Measurements from ENCODE around the gene ARHGAP8. TPM values are rescaled to one million over a fixed set of nuclear protein-coding genes. Genes with fewer than 3 reads are reported as not detected.

Gene ARHGAP8
- total and polyA plus RNA-seq, 2 experiments from 2014 or later = 62.8 to 64.9 TPM

GRCh38 chr22:44891293-44891747 lies 138.9 kb downstream of the ARHGAP8 start:
- Mint-ChIP-seq H3K4me3 (no peak overlapping the region), H3K27ac (no peak overlapping the region), H3K36me3 (ENCODE audit: low read depth) (peaks cover 24% of the 10 kb centered on the region), H3K4me1 (peaks cover 15% of the 10 kb centered on the region), H3K9me3 (no peaks in the 10 kb centered on the region), H3K27me3 (ENCODE audit: insufficient read depth, low read depth, poor library complexity) (peaks cover 11% of the 10 kb centered on the region)
- no peaks in the 10 kb centered on the region; the same call in none of the 2 replicates for H4K20me1 ChIP-seq (replicated peaks; ENCODE audit: insufficient read depth)
- no peaks in the 10 kb centered on the region for H3K9me2 ChIP-seq (ENCODE audit: insufficient read depth)
- H3K27ac ChIP-seq (ENCODE audit: low read depth) = no peak overlapping the region
- no peaks in the 10 kb centered on the region for H3K27me3 ChIP-seq (ENCODE audit: insufficient read depth)
- H3K36me3 ChIP-seq (ENCODE audit: insufficient read depth) = no peaks in the 10 kb centered on the region
- H3K4me2 ChIP-seq = no peak overlapping the region
- H3K4me1 ChIP-seq (ENCODE audit: insufficient read depth) = peaks cover 6% of the 10 kb centered on the region
- peaks cover 6% of the 10 kb centered on the region; the same call in 1 of the 2 replicates for H3F3A ChIP-seq (replicated peaks; ENCODE audit: low read depth)
- H3K4me3 ChIP-seq = no peak overlapping the region
- no peak for TF ChIP-seq ZNF114 (CRISPR knock-in tag; IDR thresholded peaks at IDR 0.05)
- TF ChIP-seq, protein P1, sequence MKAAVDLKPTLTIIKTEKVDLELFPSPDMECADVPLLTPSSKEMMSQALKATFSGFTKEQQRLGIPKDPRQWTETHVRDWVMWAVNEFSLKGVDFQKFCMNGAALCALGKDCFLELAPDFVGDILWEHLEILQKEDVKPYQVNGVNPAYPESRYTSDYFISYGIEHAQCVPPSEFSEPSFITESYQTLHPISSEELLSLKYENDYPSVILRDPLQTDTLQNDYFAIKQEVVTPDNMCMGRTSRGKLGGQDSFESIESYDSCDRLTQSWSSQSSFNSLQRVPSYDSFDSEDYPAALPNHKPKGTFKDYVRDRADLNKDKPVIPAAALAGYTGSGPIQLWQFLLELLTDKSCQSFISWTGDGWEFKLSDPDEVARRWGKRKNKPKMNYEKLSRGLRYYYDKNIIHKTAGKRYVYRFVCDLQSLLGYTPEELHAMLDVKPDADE (IDR thresholded peaks at IDR 0.05) = no peak
- no peak for DNase-seq (ENCODE audit: low spot score)
- ATAC-seq = no peak
- no peak overlapping the region for H2AFZ ChIP-seq
- H3K79me2 ChIP-seq (replicated peaks; ENCODE audit: insufficient read depth) = no peaks in the 10 kb centered on the region

GRCh38 chr22:44891791-44892190 lies 139.4 kb downstream of the ARHGAP8 start:
- H3K4me3 Mint-ChIP-seq = no peak overlapping the region
- H3K9me3 Mint-ChIP-seq = no peaks in the 10 kb centered on the region
- no peak overlapping the region for H2AFZ ChIP-seq
- no peaks in the 10 kb centered on the region for H3K9me2 ChIP-seq (ENCODE audit: insufficient read depth)
- H3K79me2 ChIP-seq (replicated peaks; ENCODE audit: insufficient read depth) = no peaks in the 10 kb centered on the region
- no peaks in the 10 kb centered on the region; the same call in none of the 2 replicates for H4K20me1 ChIP-seq (replicated peaks; ENCODE audit: insufficient read depth)
- peaks cover 6% of the 10 kb centered on the region for H3K4me1 ChIP-seq (ENCODE audit: insufficient read depth)
- no peak overlapping the region for H3K4me3 ChIP-seq
- no peaks in the 10 kb centered on the region for H3K27me3 ChIP-seq (ENCODE audit: insufficient read depth)
- H3K27ac ChIP-seq (ENCODE audit: low read depth) = no peak overlapping the region
- H3K27me3 Mint-ChIP-seq (ENCODE audit: insufficient read depth, low read depth, poor library complexity) = peaks cover 14% of the 10 kb centered on the region
- H3K36me3 Mint-ChIP-seq (ENCODE audit: low read depth) = peaks cover 23% of the 10 kb centered on the region
- TF ChIP-seq POLR2AphosphoS5 (IDR thresholded peaks at IDR 0.05; ENCODE audit: low read depth) (no peak), CREB1 (CRISPR knock-in tag; IDR thresholded peaks at IDR 0.05; ENCODE audit: low read depth) (no peak), ZNF114 (CRISPR knock-in tag; IDR thresholded peaks at IDR 0.05) (no peak), NANOG (IDR thresholded peaks at IDR 0.05; ENCODE audit: borderline replicate concordance) (no peak), EZH2 (IDR thresholded peaks at IDR 0.05; ENCODE audit: low read depth, unreplicated experiment) (no peak), STAT1 (IDR thresholded peaks at IDR 0.05; ENCODE audit: unreplicated experiment) (no peak), EZH2phosphoT487 (IDR thresholded peaks at IDR 0.05; ENCODE audit: unreplicated experiment) (no peak)
- TF ChIP-seq, protein P2, sequence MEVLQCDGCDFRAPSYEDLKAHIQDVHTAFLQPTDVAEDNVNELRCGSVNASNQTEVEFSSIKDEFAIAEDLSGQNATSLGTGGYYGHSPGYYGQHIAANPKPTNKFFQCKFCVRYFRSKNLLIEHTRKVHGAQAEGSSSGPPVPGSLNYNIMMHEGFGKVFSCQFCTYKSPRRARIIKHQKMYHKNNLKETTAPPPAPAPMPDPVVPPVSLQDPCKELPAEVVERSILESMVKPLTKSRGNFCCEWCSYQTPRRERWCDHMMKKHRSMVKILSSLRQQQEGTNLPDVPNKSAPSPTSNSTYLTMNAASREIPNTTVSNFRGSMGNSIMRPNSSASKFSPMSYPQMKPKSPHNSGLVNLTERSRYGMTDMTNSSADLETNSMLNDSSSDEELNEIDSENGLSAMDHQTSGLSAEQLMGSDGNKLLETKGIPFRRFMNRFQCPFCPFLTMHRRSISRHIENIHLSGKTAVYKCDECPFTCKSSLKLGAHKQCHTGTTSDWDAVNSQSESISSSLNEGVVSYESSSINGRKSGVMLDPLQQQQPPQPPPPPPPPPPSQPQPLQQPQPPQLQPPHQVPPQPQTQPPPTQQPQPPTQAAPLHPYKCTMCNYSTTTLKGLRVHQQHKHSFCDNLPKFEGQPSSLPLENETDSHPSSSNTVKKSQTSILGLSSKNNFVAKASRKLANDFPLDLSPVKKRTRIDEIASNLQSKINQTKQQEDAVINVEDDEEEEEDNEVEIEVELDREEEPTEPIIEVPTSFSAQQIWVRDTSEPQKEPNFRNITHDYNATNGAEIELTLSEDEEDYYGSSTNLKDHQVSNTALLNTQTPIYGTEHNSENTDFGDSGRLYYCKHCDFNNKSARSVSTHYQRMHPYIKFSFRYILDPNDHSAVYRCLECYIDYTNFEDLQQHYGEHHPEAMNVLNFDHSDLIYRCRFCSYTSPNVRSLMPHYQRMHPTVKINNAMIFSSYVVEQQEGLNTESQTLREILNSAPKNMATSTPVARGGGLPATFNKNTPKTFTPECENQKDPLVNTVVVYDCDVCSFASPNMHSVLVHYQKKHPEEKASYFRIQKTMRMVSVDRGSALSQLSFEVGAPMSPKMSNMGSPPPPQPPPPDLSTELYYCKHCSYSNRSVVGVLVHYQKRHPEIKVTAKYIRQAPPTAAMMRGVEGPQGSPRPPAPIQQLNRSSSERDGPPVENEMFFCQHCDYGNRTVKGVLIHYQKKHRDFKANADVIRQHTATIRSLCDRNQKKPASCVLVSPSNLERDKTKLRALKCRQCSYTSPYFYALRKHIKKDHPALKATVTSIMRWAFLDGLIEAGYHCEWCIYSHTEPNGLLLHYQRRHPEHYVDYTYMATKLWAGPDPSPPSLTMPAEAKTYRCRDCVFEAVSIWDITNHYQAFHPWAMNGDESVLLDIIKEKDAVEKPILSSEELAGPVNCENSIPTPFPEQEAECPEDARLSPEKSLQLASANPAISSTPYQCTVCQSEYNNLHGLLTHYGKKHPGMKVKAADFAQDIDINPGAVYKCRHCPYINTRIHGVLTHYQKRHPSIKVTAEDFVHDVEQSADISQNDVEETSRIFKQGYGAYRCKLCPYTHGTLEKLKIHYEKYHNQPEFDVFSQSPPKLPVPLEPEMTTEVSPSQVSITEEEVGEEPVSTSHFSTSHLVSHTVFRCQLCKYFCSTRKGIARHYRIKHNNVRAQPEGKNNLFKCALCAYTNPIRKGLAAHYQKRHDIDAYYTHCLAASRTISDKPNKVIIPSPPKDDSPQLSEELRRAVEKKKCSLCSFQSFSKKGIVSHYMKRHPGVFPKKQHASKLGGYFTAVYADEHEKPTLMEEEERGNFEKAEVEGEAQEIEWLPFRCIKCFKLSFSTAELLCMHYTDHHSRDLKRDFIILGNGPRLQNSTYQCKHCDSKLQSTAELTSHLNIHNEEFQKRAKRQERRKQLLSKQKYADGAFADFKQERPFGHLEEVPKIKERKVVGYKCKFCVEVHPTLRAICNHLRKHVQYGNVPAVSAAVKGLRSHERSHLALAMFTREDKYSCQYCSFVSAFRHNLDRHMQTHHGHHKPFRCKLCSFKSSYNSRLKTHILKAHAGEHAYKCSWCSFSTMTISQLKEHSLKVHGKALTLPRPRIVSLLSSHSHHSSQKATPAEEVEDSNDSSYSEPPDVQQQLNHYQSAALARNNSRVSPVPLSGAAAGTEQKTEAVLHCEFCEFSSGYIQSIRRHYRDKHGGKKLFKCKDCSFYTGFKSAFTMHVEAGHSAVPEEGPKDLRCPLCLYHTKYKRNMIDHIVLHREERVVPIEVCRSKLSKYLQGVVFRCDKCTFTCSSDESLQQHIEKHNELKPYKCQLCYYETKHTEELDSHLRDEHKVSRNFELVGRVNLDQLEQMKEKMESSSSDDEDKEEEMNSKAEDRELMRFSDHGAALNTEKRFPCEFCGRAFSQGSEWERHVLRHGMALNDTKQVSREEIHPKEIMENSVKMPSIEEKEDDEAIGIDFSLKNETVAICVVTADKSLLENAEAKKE (CRISPR knock-in tag; IDR thresholded peaks at IDR 0.05) = no peak
- TF ChIP-seq, protein P3, sequence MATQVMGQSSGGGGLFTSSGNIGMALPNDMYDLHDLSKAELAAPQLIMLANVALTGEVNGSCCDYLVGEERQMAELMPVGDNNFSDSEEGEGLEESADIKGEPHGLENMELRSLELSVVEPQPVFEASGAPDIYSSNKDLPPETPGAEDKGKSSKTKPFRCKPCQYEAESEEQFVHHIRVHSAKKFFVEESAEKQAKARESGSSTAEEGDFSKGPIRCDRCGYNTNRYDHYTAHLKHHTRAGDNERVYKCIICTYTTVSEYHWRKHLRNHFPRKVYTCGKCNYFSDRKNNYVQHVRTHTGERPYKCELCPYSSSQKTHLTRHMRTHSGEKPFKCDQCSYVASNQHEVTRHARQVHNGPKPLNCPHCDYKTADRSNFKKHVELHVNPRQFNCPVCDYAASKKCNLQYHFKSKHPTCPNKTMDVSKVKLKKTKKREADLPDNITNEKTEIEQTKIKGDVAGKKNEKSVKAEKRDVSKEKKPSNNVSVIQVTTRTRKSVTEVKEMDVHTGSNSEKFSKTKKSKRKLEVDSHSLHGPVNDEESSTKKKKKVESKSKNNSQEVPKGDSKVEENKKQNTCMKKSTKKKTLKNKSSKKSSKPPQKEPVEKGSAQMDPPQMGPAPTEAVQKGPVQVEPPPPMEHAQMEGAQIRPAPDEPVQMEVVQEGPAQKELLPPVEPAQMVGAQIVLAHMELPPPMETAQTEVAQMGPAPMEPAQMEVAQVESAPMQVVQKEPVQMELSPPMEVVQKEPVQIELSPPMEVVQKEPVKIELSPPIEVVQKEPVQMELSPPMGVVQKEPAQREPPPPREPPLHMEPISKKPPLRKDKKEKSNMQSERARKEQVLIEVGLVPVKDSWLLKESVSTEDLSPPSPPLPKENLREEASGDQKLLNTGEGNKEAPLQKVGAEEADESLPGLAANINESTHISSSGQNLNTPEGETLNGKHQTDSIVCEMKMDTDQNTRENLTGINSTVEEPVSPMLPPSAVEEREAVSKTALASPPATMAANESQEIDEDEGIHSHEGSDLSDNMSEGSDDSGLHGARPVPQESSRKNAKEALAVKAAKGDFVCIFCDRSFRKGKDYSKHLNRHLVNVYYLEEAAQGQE (IDR thresholded peaks at IDR 0.05; ENCODE audit: unreplicated experiment) = no peak
- H3K4me1 Mint-ChIP-seq = peaks cover 15% of the 10 kb centered on the region
- H3K36me3 ChIP-seq (ENCODE audit: insufficient read depth) = no peaks in the 10 kb centered on the region
- no peak overlapping the region for H3K4me2 ChIP-seq
- peaks cover 6% of the 10 kb centered on the region; the same call in 1 of the 2 replicates for H3F3A ChIP-seq (replicated peaks; ENCODE audit: low read depth)
- DNase-seq (ENCODE audit: low spot score) (no peak), ATAC-seq (no peak)
- H3K27ac Mint-ChIP-seq = no peak overlapping the region
